Measurements from ENCODE around the gene INCA1.

Gene INCA1

GRCh38 chr17:4945176-4945943 lies 52.0 kb downstream of the INCA1 start:
- peak; percentile 68 for DNase-seq (ENCODE audit: low read depth)
- H3K4me3 ChIP-seq (ENCODE audit: low read depth, low read length) = peak overlapping the region; percentile 93
- TF ChIP-seq CTCF (IDR thresholded peaks at IDR 0.05; ENCODE audit: low read depth, low read length, missing control alignments) = no peak

DNA sequence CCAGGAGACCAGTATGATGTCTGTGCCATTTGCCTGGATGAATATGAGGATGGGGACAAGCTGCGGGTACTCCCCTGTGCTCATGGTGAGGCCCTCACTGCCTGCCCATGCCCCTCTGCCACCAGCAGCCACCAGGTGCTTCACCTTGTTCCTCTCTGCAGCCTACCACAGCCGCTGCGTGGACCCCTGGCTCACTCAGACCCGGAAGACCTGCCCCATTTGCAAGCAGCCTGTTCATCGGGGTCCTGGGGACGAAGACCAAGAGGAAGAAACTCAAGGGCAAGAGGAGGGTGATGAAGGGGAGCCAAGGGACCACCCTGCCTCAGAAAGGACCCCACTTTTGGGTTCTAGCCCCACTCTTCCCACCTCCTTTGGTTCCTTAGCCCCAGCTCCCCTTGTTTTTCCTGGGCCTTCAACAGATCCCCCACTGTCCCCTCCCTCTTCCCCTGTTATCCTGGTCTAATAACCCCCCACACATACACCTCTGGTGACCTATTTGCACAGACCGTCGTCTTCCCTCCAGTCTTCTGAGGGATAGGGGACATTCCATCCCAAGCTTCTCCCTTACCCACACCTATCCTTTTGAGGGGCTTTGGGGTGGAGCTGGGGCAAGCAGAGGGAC lies 52.7 kb downstream of the INCA1 start:
- peak overlapping the region; percentile 93 for H3K4me3 ChIP-seq (ENCODE audit: low read depth, low read length)
- TF ChIP-seq CTCF (IDR thresholded peaks at IDR 0.05; ENCODE audit: low read depth, low read length, missing control alignments) = no peak
- DNase-seq (ENCODE audit: low read depth) = no peak

DNA sequence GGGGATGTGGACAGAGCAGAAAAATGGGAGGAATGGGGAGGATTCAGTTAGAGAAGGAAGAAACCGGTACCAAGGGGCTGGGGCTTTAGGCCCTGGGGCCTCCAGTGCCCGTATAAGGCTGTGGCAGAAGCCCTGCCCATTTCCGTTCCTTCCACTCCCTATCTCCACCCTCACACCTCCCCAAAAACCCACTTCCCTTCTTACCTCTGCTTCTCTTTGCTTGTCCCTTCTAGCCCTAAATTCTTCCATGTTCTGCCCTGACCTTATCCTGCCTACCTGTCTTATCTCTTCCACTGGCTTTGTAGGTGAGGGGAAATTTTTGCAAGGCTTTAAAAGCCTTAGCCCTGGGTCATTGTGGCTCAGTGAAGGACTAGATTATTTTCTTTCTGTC lies 53.2 kb downstream of the INCA1 start:
- TF ChIP-seq CTCF (IDR thresholded peaks at IDR 0.05; ENCODE audit: low read depth, low read length, missing control alignments) = no peak
- peak overlapping the region; percentile 93; the same call in 1 of the 2 replicates for H3K4me3 ChIP-seq (ENCODE audit: low read depth, low read length)
- DNase-seq (ENCODE audit: low read depth) = no peak

- no peak for TF ChIP-seq CTCF (IDR thresholded peaks at IDR 0.05; ENCODE audit: low read depth, low read length, missing control alignments)
- no peak overlapping the region; the same call in 1 of the 2 replicates for H3K4me3 ChIP-seq (ENCODE audit: low read depth, low read length)
- DNase-seq (ENCODE audit: low read depth) = no peak
Observed at GRCh38 chr17:4942760-4943508, 54.4 kb downstream of the INCA1 start.

DNA sequence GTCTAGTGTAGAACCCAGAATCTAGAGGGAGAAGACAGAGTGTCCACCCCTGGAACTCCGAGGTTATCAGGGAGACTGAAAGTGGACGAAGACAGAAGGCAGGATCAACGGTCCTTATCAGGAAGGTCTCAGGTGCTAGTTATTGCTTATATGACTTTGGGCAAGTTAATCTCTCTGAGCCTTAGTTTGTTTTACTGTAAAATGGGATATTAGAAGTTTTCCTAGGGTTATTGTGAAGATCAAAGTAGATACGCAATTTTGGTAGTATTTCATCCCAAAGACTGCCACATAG lies 56.1 kb downstream of the INCA1 start:
- no peak for TF ChIP-seq CTCF (IDR thresholded peaks at IDR 0.05; ENCODE audit: low read depth, low read length, missing control alignments)
- peak overlapping the region; percentile 90 for H3K4me3 ChIP-seq (ENCODE audit: low read depth, low read length)
- DNase-seq (ENCODE audit: low read depth) = no peak

DNA sequence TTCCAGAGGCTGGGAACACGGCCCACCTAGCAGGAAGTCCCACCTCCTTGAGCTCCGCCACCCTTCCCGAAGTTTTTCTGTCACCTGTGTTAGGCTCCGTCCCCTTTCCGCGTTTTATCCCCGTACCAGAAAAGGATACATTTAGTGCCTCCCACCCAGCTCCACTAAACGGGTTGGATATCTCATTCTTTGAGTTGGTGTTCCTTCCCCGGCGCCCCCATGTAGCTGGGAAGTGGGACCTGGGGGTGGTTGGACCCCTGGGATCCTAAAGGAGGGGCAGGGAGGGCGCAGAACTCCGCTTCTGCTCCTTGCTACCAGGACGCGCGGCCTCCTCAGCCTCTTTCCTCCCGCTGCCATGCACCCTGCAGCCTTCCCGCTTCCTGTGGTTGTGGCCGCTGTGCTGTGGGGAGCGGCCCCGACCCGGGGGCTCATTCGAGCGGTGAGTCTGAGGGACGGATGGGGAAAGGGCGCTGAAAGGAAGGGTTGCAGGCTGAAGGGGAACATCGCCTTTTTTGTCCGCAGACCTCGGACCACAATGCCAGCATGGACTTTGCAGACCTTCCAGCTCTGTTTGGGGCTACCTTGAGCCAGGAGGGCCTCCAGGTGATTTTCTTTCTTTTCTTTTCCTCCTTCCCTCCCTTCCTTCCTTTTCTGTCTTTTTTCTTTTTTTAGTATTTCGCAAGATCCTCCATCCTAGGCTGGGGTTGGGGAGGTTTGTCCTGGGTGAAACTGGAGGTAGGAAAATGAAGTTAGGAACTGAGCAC lies 56.6 kb downstream of the INCA1 start:
- TF ChIP-seq CTCF (IDR thresholded peaks at IDR 0.05; ENCODE audit: low read depth, low read length, missing control alignments) = no peak
- no peak for DNase-seq (ENCODE audit: low read depth)
- H3K4me3 ChIP-seq (ENCODE audit: low read depth, low read length) = peak overlapping the region; percentile 90
